SK-N-SH (cell line): ENCODE measurements around the gene PIP4K2A. TPM values are rescaled to one million over a fixed set of nuclear protein-coding genes. Genes with fewer than 3 reads are reported as not detected.

Experiments used
- CTCF ChIA-PET: fragments of 300-600, 350-600 bp; formaldehyde crosslinking; extraction: SDS; loops from one replicate; lab custom pipeline; 2021; lab: Yijun Ruan, JAX
- POLR2A ChIA-PET: fragments of 350-600 bp; sonication (Branson Sonifier 250); formaldehyde crosslinking; extraction: SDS; loops from one replicate; lab custom pipeline; 2020; ENCODE audit warnings: antibody characterized with exemption, inconsistent platforms; lab: Yijun Ruan, JAX
- DNase-seq: peaks from one replicate; pipeline ENCODE4 v3.0.0; 2012
- H2AFZ ChIP-seq: fragments of 200-600 bp; sonication (generic); 2 replicates; pipeline ENCODE4 v1.8.1; 2016; ENCODE audit warnings: antibody characterized with exemption, mild to moderate bottlenecking, low read depth
- H3F3A ChIP-seq: fragments of 200-600 bp; sonication (generic); replicated peaks from 2 replicates; pipeline ENCODE3; 2016; ENCODE audit warnings: antibody characterized with exemption, mild to moderate bottlenecking; ENCODE audit not compliant: insufficient read depth
- H3K27ac ChIP-seq, 2 experiments: fragments of 200-500 bp in 1 of 2; fragments of 200-600 bp in 1 of 2; sonication (Bioruptor generic) in 1 of 2; sonication (generic), shearing (Covaris generic) in 1 of 2; 2 replicates each; pipeline versions ENCODE4 v1.5.1 to v1.6.1; 2014 to 2016; ENCODE audit warnings: low read depth in 2 of 2, inconsistent platforms in 1 of 2, low read length in 1 of 2, mild to moderate bottlenecking in 1 of 2, mixed read lengths in 1 of 2
- H3K27me3 ChIP-seq: fragments of 200-600 bp; sonication (generic), shearing (Covaris generic); 2 replicates; pipeline ENCODE4 v1.6.1; 2016; ENCODE audit warnings: mixed run types; ENCODE audit not compliant: insufficient read depth
- H3K36me3 ChIP-seq, 2 experiments: fragments of 200-500 bp in 1 of 2; fragments of 200-600 bp in 1 of 2; sonication (Bioruptor generic) in 1 of 2; sonication (generic) in 1 of 2; replicated peaks in 1 of 2; 2 replicates each; pipeline versions ENCODE3 to v1.5.1; 2014 to 2016; ENCODE audit warnings: low read length in 1 of 2, mild to moderate bottlenecking in 1 of 2; ENCODE audit not compliant: insufficient read depth in 2 of 2, control insufficient read depth in 1 of 2
- H3K4me1 ChIP-seq, 2 experiments: fragments of 200-500 bp in 1 of 2; fragments of 200-600 bp in 1 of 2; sonication (Bioruptor generic) in 1 of 2; sonication (generic), shearing (Covaris generic) in 1 of 2; 2 replicates each; pipeline versions ENCODE4 v1.5.1 to v1.6.1; 2014 to 2016; ENCODE audit warnings: low read depth in 1 of 2, low read length in 1 of 2, mixed run types in 1 of 2; ENCODE audit not compliant: insufficient read depth in 2 of 2, control insufficient read depth in 1 of 2
- H3K4me2 ChIP-seq: fragments of 200-600 bp; sonication (generic), shearing (Covaris generic); 2 replicates; pipeline ENCODE4 v1.6.1; 2017; ENCODE audit warnings: mixed run types
- H3K4me3 ChIP-seq, 2 experiments: fragments of 200-500 bp in 1 of 2; fragments of 200-600 bp in 1 of 2; sonication (Bioruptor generic) in 1 of 2; sonication (generic), shearing (Covaris generic) in 1 of 2; 2 replicates each; pipeline versions ENCODE4 v1.5.1 to v1.8.1; 2014 to 2016; ENCODE audit warnings: low read depth in 2 of 2, inconsistent platforms in 1 of 2, low read length in 1 of 2, mild to moderate bottlenecking in 1 of 2, mixed read lengths in 1 of 2, moderate library complexity in 1 of 2
- H3K79me2 ChIP-seq: fragments of 200-600 bp; sonication (generic); 2 replicates; pipeline ENCODE4 v1.8.1; 2017; ENCODE audit warnings: mild to moderate bottlenecking; ENCODE audit not compliant: insufficient read depth
- H3K9ac ChIP-seq: fragments of 200-600 bp; sonication (generic); 2 replicates; pipeline ENCODE4 v1.6.1; 2017; ENCODE audit warnings: mixed run types
- H3K9me2 ChIP-seq: fragments of 200-600 bp; sonication (generic); 2 replicates; pipeline ENCODE4 v1.6.1; 2017; ENCODE audit warnings: mixed run types
- H3K9me3 ChIP-seq: fragments of 200-600 bp; sonication (generic); 2 replicates; pipeline ENCODE4 v1.6.1; 2017; ENCODE audit warnings: mixed run types, mild to moderate bottlenecking, moderate library complexity
- H4K20me1 ChIP-seq: fragments of 200-600 bp; sonication (generic); 2 replicates; pipeline ENCODE4 v1.6.1; 2017; ENCODE audit warnings: mild to moderate bottlenecking, mixed run types; ENCODE audit not compliant: insufficient read depth
- EZH2phosphoT487 ChIP-seq: fragments of 200-600 bp; sonication (generic); IDR thresholded peaks from 2 replicates; pipeline ENCODE4 v1.6.1; 2017; ENCODE audit warnings: low read depth, mixed run types, mild to moderate bottlenecking, antibody characterized with exemption, moderate library complexity, borderline replicate concordance
- GABPA ChIP-seq: IDR thresholded peaks from 2 replicates; pipeline ENCODE4 v1.4.0; 2012; ENCODE audit warnings: low read depth, mild to moderate bottlenecking
- IRF3 ChIP-seq: fragments of 150-350 bp; IDR thresholded peaks from 2 replicates; pipeline ENCODE4 v1.6.1; 2016; ENCODE audit warnings: mild to moderate bottlenecking, low read depth, low read length
- POLR2AphosphoS5 ChIP-seq: IDR thresholded peaks from 2 replicates; pipeline ENCODE4 v1.6.1; 2012; ENCODE audit warnings: low read depth, low read length
- RAD21 ChIP-seq: IDR thresholded peaks from 2 replicates; pipeline ENCODE4 v1.6.1; 2012; ENCODE audit warnings: mild to moderate bottlenecking, low read length
- REST ChIP-seq: IDR thresholded peaks from 2 replicates; pipeline ENCODE4 v1.6.1; 2012; ENCODE audit warnings: mild to moderate bottlenecking, low read depth, low read length, moderate library complexity
- TCF12 ChIP-seq: IDR thresholded peaks from 2 replicates; pipeline ENCODE4 v1.4.0; 2012
- USF1 ChIP-seq: IDR thresholded peaks from 2 replicates; pipeline ENCODE4 v1.4.0; 2012; ENCODE audit warnings: low read depth, borderline replicate concordance
- ZBTB33 ChIP-seq: IDR thresholded peaks from 2 replicates; pipeline ENCODE4 v1.4.0; 2012; ENCODE audit warnings: low read depth, borderline replicate concordance
- WGBS: methylation state at CpG from one replicate; pipeline ENCODE4 v1.1.6; 2017; ENCODE audit warnings: low lambda C conversion rate; 5-methylcytosine and 5-hydroxymethylcytosine counted together
- polyA plus RNA-seq, 3 experiments: library from polyadenylated mRNA; depleted of rRNA; stranded (reverse); fragments of >200 nt; gene quantifications; 2 replicates each; pipeline ENCODE4 v1.2.3, GENCODE V29; 2012

Gene PIP4K2A
- polyA plus RNA-seq, 1 of the 3 experiments (the other 2 are of a cell fraction) = 10.8 TPM

- TF ChIP-seq EZH2phosphoT487 (no peak), ZBTB33 (no peak), GABPA (no peak), POLR2AphosphoS5 (no peak), RAD21 (no peak), TCF12 (no peak), IRF3 (no peak), USF1 (no peak), REST (no peak)
- Histone ChIP-seq H3K4me1 (peaks cover 0 to 5% of the 10 kb centered on the region in 2 experiments; a peak in 1 of 4 replicates), H2AFZ (no peak overlapping the region), H3K79me2 (peaks cover 13% of the 10 kb centered on the region), H3K27ac (no peak overlapping the region), H3K4me3 (no peak overlapping the region), H3K27me3 (no peaks in the 10 kb centered on the region), H3K9me2 (no peaks in the 10 kb centered on the region), H4K20me1 (no peaks in the 10 kb centered on the region), H3K9ac (no peak overlapping the region), H3K9me3 (no peaks in the 10 kb centered on the region), H3K36me3 (no peaks in the 10 kb centered on the region), H3F3A (no peaks in the 10 kb centered on the region), H3K4me2 (no peak overlapping the region)
- 92% methylated on average over 3 of the region's 3 CpGs for WGBS
- DNase-seq = no peak
- ChIA-PET CTCF (no interaction called here), POLR2A (no interaction called here)
These were observed 3.4 kb upstream of the PIP4K2A start for GRCh38 chr10:22717728-22718127.
